GM21737 (cell line): ENCODE measurements around the gene PPM1F.
"Not testable (repeated sequence)": the region's sequence is repeated elsewhere in the genome, so short reads cannot be mapped to it uniquely, and the experiment has no call there.

Experiments used
- ATAC-seq: cut with Tn5 transposase; IDR thresholded peaks from one replicate; pipeline ENCODE4 v1.9.1; 2021; ENCODE audit warnings: mild to moderate bottlenecking, moderate library complexity; ENCODE audit not compliant: unreplicated experiment

The PPM1F gene

DNA sequence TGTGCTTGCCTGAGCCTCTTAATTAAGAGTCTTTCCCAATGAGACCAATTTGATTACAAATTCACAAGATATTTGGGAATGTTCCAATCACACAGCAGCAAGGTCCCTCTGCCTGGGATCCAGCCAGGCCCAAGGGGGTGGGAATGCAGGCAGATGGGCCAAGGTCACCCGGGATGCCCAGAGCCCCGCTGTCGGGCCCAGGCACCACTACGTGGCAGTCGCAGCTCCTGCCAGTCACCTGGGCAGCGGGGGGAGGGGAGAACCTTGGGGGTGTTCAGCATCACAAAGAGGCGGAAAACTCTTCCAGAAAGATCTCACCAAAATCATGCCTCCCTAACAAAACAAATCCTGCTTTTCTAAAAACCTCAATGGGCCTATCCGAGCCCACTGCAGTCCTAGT, 30.9 kb downstream of the PPM1F start:
- ATAC-seq, result no peak

DNA sequence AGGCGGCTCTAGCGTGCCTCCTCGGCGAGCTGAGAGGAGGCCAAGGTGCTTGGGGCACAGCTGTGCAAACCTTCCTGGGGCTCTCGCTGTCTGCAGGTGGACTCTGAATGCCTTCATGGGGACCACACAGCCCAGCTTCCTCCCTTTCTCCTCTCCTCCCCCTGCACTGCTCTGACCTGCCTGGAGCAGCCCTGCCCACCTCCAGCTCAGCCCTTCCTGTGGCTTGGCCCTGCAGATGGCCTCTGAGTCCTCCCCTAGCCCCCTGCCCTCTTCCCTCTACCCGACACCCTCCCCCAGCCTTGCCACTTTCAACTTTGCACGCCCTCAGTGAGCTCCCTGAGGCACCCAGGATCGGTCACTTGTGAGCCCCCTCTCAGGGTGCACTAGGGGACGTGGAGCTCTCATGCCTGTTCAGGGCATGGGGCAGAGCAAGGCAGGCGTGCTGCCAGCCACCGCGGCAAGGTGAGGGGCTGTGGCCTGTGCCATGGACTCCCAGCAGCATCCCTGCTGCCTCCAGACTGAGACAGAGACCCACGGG, 31.4 kb downstream of the PPM1F start:
- ATAC-seq, result no peak

- no peak for ATAC-seq
Observed at GRCh38 chr22:21920341-21921183, 32.1 kb downstream of the PPM1F start.

DNA sequence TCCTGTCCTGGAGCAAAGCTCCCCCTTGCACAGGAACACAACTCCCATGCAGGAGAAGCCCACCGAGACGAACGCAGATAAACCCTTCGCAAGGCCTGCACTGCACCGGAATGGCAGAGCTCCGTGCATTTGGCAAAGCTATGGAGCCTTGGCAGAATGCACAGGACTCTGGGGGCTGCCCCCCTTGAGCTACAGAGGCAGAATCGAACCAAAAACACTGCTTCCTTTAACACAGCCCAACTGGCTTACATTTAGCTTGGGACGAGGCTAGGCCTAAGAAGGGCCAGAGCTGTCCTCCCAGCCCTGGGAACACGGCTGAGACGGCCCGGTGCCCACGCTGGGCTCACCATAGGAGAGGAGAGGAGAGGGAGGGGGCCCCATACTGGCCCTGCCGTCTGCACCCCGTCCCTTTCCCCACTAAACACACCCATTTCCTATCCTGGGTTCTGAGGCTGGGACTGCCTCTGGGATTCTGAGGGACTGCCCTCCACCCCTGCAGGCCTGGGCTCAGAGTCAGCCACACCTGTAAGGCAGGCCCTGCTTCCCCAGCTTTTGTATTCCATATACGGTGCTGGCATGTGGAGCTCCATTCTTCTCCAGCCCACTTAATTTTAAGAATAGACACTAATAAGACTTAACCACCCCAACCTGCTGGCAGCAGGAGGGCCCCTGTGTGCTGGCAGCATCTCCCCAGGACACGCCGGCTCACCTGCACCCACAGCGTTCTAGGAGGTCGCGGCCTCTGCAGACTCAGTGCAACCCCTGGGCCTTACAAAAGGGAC, 32.9 kb downstream of the PPM1F start:
- ATAC-seq, result no peak

DNA sequence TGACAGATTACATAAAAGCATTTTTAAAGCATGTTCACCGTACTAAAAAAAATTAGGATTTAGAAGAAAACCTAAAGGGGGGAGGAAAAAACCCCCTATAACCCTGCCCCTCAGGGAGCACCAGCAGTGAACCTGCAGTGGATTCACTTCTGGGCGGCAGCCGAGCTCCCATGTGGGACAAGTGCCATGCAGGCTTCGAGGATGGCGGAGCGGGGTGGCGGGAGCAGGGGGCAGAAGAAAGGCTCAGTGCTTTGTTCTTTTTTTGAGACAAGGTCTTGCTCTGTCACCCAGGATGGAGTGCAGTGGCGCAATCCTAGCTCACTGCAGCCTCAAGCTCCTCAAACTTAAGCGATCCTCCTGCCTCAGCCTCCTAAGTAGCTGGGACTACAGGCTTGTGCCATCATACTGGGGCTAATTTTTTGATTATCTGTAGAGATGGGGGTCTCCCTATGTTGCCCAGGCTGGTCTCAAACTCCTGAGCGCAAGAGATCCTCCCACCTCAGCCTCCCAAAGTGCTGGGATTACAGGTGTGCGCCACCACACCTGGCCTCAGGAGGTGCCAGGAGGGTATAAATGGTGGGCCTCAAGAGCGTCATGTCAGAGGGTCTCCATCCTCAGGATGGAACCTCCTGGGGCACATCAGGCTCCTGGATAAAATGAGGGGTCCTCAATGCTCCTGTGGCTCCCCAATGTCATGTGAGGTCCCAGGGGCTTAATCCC, 34.0 kb downstream of the PPM1F start:
- ATAC-seq, result no peak

DNA sequence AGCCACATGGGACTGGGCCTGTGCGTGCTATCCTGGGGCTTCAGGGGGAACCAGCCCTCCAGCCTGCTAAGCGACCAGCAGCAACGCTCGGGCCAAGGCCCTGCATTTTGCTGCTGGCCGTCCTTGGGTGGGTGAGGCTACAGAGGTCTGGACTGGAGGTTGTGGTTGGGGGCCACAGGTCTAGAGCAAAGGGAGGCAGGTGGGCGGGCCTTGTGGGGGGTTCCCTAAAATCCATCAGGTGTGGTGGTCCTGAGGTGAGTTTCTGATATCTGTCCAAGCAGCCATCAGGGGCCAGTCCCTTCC, 34.7 kb downstream of the PPM1F start:
- no peak for ATAC-seq

- ATAC-seq, result no peak
Observed at GRCh38 chr22:21917181-21917958, 35.3 kb downstream of the PPM1F start.

GRCh38 chr22:21916309-21916918, 36.2 kb downstream of the PPM1F start:
- no peak for ATAC-seq

DNA sequence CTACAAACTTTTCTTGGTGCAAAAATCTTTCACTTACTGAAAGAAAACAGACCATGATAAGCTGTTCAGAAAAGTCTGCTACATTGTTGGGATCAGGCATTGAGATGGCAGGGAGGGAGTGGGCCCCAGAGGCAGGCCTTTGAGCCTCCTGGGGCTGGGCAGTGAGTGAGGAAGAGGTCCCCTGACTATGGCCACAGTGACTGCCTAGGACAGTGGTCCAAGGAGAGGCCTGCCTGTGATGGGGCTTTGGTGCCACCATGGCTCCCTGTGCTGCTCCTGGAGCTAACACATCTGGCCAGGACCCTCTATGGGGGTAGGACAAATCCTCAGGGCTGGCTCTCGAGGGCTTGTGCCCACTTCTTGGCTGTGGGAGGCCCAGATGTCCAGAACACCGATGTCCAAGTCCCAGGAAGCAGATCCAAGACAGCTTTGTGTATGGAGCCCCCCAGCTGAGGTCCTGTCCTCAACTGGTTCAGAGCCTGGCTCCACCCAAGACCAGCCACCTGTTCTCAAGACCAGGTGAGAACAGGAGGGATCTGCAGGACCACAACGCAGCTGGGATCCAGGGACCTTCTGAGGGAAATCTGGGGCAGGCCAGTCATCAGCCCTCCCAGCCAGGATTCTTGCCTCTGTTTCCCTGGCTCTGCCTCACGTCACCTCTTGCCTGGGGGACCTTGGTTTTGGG, 36.9 kb downstream of the PPM1F start:
- ATAC-seq, result no peak

DNA sequence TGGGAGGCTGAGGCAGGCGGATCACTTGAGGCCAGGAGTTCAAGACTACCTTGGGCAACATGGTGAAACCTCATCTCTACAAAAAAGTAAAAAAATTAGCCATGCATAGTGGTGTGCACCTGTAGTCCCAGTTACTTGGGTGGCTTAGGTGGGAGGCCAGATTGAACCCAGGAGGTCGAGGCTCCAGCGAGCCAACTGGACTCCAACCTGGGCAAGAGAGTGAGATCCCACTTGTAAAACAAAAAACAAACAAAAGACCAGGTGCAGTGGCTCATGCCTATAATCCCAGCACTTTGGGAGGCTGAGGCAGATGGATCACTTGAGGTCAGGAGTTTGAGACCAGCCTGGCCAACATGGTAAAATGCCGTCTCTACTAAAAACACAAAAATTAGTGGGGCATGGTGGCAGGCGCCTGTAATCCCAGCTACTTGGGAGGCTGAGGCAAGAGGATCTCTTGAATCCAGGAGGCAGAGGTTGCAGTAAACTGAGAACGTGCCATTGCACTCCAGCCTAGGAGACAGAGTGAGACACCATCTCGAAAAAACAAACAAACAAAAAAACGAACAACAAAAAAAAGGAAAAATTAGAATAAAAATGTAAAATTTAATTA, 38.5 kb downstream of the PPM1F start:
- not testable (repeated sequence) for ATAC-seq

- not testable (repeated sequence) for ATAC-seq
Observed at GRCh38 chr22:21910367-21910766, 42.3 kb downstream of the PPM1F start.

DNA sequence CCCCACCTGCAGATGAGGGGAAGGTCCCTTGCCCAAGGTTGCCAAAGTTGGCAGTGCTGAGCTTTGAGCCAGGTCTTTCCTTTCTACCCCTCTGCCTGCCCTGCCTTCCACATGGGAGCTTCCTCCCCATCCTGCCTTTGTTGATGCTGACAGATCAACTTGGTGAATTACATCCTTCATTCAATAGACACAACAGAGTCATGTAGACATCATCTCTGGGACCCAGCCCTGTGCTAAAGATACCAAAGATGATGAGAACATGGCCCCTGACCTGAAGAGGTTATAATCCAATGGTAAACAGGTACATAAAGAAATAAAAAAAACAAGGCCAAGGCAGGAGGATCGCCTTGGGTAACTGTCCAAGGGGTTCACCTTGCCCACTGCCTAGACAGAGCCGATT, 42.8 kb downstream of the PPM1F start:
- ATAC-seq, result no peak

DNA sequence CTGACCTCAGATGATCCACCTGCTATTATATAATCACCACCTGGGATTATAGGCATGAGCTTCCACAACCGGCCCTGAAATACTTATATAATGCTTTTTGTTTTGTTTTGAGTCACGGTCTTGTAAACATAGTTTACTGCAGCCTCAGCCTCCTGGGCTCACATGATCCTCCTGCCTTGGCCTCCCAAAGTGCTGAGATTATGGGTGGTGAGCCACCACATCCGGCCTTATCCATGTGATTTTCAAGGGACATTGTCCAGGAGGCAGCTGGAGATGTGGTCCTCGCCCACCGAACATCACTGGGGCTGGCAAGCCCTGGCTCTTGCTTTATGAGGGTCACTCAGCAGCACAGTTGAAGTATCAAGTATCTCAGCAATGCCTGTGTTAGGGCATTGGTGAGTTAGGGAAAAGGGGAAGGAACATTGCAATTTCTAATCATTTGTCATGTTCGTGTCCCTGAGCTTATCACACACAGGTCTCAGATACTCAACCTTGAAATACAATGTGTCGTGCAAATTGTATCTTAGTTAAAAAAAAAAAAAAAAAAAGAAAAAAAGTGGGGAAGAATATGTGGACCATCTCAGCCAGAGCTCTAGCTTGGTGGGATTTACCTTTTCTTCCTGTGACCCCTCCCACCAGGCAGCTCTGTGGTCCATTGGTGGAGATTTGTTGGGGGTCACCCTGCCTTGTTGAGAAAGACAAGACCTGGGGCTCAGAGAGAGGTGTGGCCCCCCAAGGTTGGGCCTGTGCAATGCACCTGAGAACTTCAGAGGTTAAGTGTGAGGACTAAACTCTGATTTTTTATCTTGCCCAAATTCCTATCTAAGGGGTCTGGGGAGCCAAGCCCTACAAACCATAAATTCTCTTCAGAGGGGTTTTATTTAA, 44.8 kb downstream of the PPM1F start:
- ATAC-seq, result no peak

- ATAC-seq, result not testable (repeated sequence)
Observed at GRCh38 chr22:21905234-21905633, 47.4 kb downstream of the PPM1F start.

DNA sequence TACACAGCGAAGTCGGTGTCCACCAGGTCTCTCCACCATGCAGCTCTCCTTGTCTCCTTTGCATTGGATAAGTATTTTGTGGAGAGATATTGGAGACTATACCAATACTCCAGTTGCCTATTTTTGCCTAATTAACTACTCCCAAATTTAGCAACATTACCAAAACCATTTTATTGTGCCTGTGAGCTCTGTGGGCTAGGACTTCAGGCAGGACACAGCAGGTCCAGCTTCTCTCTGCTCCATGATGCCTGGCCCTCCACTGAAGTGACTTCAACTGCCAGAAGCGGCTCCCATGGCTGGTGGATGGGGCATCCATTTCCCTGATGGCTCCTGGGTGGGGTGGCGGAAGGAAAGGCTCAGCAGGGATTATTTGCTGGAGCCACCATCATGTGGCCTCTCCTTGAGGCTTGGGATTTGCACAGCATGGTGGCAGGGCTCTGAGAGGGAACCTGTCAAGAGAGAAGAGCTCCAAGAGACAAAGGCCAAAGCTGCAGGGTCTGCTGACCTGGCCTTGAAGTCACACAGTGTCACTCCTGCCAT, 48.3 kb downstream of the PPM1F start:
- ATAC-seq, result no peak

- no peak for ATAC-seq
Observed at GRCh38 chr22:21903283-21903682, 49.4 kb downstream of the PPM1F start.

GRCh38 chr22:21902296-21903087, 50.2 kb downstream of the PPM1F start:
- ATAC-seq, result no peak
